PC-3 (cell line): ENCODE data around the gene LTBP1. TPM values are rescaled to one million over a fixed set of nuclear protein-coding genes. Genes with fewer than 3 reads are reported as not detected.
"Not testable (repeated sequence)": the region's sequence is repeated elsewhere in the genome, so short reads cannot be mapped to it uniquely, and the experiment has no call there.

Experiments used
- ATAC-seq: fragments of 200-7000 bp; cut with Tn5 transposase; 2 replicates; pipeline ENCODE4 v1.9.1; 2020; ENCODE audit warnings: mild to moderate bottlenecking, moderate library complexity
- BruUV-seq: library from RNA; stranded (reverse); fragments of 400-500 nt; replicated peaks from 2 replicates; lab custom pipeline; 2021; lab: Mats Ljungman, UMichigan
- CTCF ChIA-PET: fragments of 300-600 bp; sonication (Branson Sonifier 250); formaldehyde crosslinking; loops from one replicate; lab custom pipeline; 2022; ENCODE audit warnings: antibody characterized with exemption; lab: Charles Lee
- POLR2A ChIA-PET: fragments of 300-600 bp; sonication (Branson Sonifier 250); formaldehyde crosslinking; loops from one replicate; lab custom pipeline; 2022; ENCODE audit warnings: antibody characterized with exemption; ENCODE audit not compliant: unreplicated experiment; lab: Charles Lee
- DNase-seq: peaks from one replicate; pipeline ENCODE4 v3.0.0-alpha.2; 2015
- H2AFZ ChIP-seq: fragments of 300-600 bp; sonication (generic); 2 replicates; pipeline ENCODE4 v1.6.0; 2016; ENCODE audit warnings: antibody characterized with exemption, low read length
- H3F3A ChIP-seq: fragments of 300-600 bp; sonication (generic); one replicate; pipeline ENCODE4 v1.6.0; 2017; ENCODE audit warnings: antibody characterized with exemption, low read length, control low read depth, mild to moderate bottlenecking; ENCODE audit not compliant: unreplicated experiment
- H3K27ac ChIP-seq: fragments of 300-600 bp; sonication (generic); 2 replicates; pipeline ENCODE4 v1.5.1; 2016; ENCODE audit warnings: mild to moderate bottlenecking, low read length
- H3K27me3 ChIP-seq: fragments of 300-600 bp; sonication (generic); 2 replicates; pipeline ENCODE4 v1.6.1; 2016; ENCODE audit warnings: low read length, mixed read lengths
- H3K36me3 ChIP-seq: fragments of 300-600 bp; sonication (generic); 2 replicates; pipeline ENCODE4 v1.6.1; 2016; ENCODE audit warnings: low read depth, mixed run types, low read length, mixed read lengths
- H3K4me1 ChIP-seq: fragments of 300-600 bp; sonication (generic); 2 replicates; pipeline ENCODE4 v1.5.1; 2016; ENCODE audit warnings: low read length; ENCODE audit not compliant: insufficient read depth
- H3K4me2 ChIP-seq: fragments of 300-600 bp; sonication (generic); 2 replicates; pipeline ENCODE4 v1.6.0; 2016; ENCODE audit warnings: low read length
- H3K4me3 ChIP-seq: fragments of 300-600 bp; sonication (generic); 2 replicates; pipeline ENCODE4 v1.5.1; 2016; ENCODE audit warnings: mild to moderate bottlenecking, low read length, mixed read lengths
- H3K79me2 ChIP-seq: fragments of 300-600 bp; sonication (generic); 2 replicates; pipeline ENCODE4 v1.6.1; 2017; ENCODE audit warnings: low read length, mixed read lengths
- H3K9ac ChIP-seq: fragments of 300-600 bp; sonication (generic); 2 replicates; pipeline ENCODE4 v1.6.0; 2016; ENCODE audit warnings: mild to moderate bottlenecking, low read length
- H3K9me2 ChIP-seq: fragments of 300-600 bp; sonication (generic); replicated peaks from 2 replicates; pipeline ENCODE4 v1.6.1; 2016; ENCODE audit warnings: mixed run types, low read length, mixed read lengths
- H3K9me3 ChIP-seq: fragments of 300-600 bp; sonication (generic); 2 replicates; pipeline ENCODE4 v1.6.1; 2016; ENCODE audit warnings: low read length, mixed read lengths
- H4K20me1 ChIP-seq: fragments of 300-600 bp; sonication (generic); 2 replicates; pipeline ENCODE4 v1.6.1; 2016; ENCODE audit warnings: low read length, mixed read lengths
- CTCF ChIP-seq: fragments of 300-600 bp; sonication (generic); conservative IDR thresholded peaks from 2 replicates; pipeline ENCODE4 v1.5.1; 2017; ENCODE audit warnings: antibody characterized with exemption, low read depth, mild to moderate bottlenecking, low read length
- EZH2 ChIP-seq: fragments of 300-600 bp; sonication (generic); IDR thresholded peaks from one replicate; pipeline ENCODE4 v1.6.1; 2017; ENCODE audit warnings: antibody characterized with exemption, mild to moderate bottlenecking, low read length; ENCODE audit not compliant: unreplicated experiment
- EZH2phosphoT487 ChIP-seq: fragments of 300-600 bp; sonication (generic); IDR thresholded peaks from 2 replicates; pipeline ENCODE4 v1.6.1; 2018; ENCODE audit warnings: mild to moderate bottlenecking, antibody characterized with exemption, low read length, borderline replicate concordance
- intact Hi-C: fragments of 100-400 bp; cut with micrococcal nuclease; formaldehyde crosslinking; loops from 2 replicates; pipeline ENCODE4 v1.9.0; 2023
- total RNA-seq: library from RNA; depleted of rRNA; stranded (reverse); fragments of >200 nt; gene quantifications from 2 replicates; pipeline ENCODE4 v1.2.3, GENCODE V29; 2014

LTBP1 gene
- total RNA-seq, 1 experiment from 2014 or later, result 45.9 TPM

- no TSS peak for BruUV-seq
- TF ChIP-seq EZH2 (no peak), EZH2phosphoT487 (no peak), CTCF (no peak)
Measured at GRCh38 chr2:33230195-33230594, 283.4 kb downstream of the LTBP1 start.

GRCh38 chr2:33230842-33231241, 284.1 kb downstream of the LTBP1 start:
- intact Hi-C loops, result loop anchor here (1.0 kb wide), 2 partner anchors 39 to 97 kb away; no protein-coding TSS in a partner anchor
- no peaks in the 10 kb centered on the region for H3K27me3 ChIP-seq
- no peaks in the 10 kb centered on the region for H4K20me1 ChIP-seq
- peak overlapping the region; percentile 39 for H3K4me3 ChIP-seq
- peak overlapping the region; percentile 34 for H2AFZ ChIP-seq
- ChIA-PET CTCF (interaction anchor here (0.6 to 1.2 kb wide), 2 partner anchors 45 to 197 kb away, joined by 3 to 6 read pairs; no protein-coding TSS in a partner anchor), POLR2A (interaction anchor here (0.6 kb wide), 2 partner anchors 99 to 481 kb away, joined by 8 to 10 read pairs; no protein-coding TSS in a partner anchor)
- peaks cover 38% of the 10 kb centered on the region for H3K4me1 ChIP-seq
- peak overlapping the region; percentile 68 for H3K4me2 ChIP-seq
- H3F3A ChIP-seq, result no peaks in the 10 kb centered on the region
- peak overlapping the region; percentile 84 for H3K9ac ChIP-seq
- no peaks in the 10 kb centered on the region for H3K9me2 ChIP-seq
- peak; percentile 86 for ATAC-seq
- TF ChIP-seq EZH2phosphoT487, result no peak
- no peak for TF ChIP-seq CTCF
- no peak for TF ChIP-seq EZH2
- peak; percentile 86 for DNase-seq
- no TSS peak for BruUV-seq
- H3K79me2 ChIP-seq, result no peaks in the 10 kb centered on the region
- no peaks in the 10 kb centered on the region for H3K9me3 ChIP-seq
- no peaks in the 10 kb centered on the region for H3K36me3 ChIP-seq
- peak overlapping the region; percentile 93 for H3K27ac ChIP-seq

More at GRCh38 chr2:33230195-33230594, 283.4 kb downstream of the LTBP1 start:
- Histone ChIP-seq H3K4me2 (peak overlapping the region; percentile 68), H3K4me3 (peak overlapping the region; percentile 39), H2AFZ (no peak overlapping the region), H3K27me3 (no peaks in the 10 kb centered on the region), H3K27ac (peak overlapping the region; percentile 93), H3K9me2 (no peaks in the 10 kb centered on the region), H3K36me3 (no peaks in the 10 kb centered on the region), H3K79me2 (no peaks in the 10 kb centered on the region), H3K9me3 (no peaks in the 10 kb centered on the region), H3K4me1 (peaks cover 38% of the 10 kb centered on the region), H3K9ac (peak overlapping the region; percentile 84), H4K20me1 (no peaks in the 10 kb centered on the region), H3F3A (no peaks in the 10 kb centered on the region)
- no peak for DNase-seq
- ATAC-seq, result no peak
- POLR2A ChIA-PET, result interaction anchor here (0.6 kb wide), 2 partner anchors 98 to 481 kb away, joined by 8 to 10 read pairs; no protein-coding TSS in a partner anchor
- CTCF ChIA-PET, result interaction anchor here (0.6 to 1.2 kb wide), 2 partner anchors 45 to 197 kb away, joined by 3 to 6 read pairs; no protein-coding TSS in a partner anchor
- intact Hi-C loops, result loop anchor here (1.0 kb wide), 2 partner anchors 40 to 96 kb away; no protein-coding TSS in a partner anchor

GRCh38 chr2:33235559-33235958, 288.8 kb downstream of the LTBP1 start:
- H3K9me3 ChIP-seq, H2AFZ ChIP-seq, H3K4me3 ChIP-seq, POLR2A ChIA-PET, H3K4me2 ChIP-seq, BruUV-seq, H3F3A ChIP-seq, H3K9me2 ChIP-seq, DNase-seq, intact Hi-C loops, H3K36me3 ChIP-seq, H3K79me2 ChIP-seq, ATAC-seq, H3K27me3 ChIP-seq, CTCF ChIA-PET, H4K20me1 ChIP-seq: not testable (repeated sequence)
- Histone ChIP-seq H3K27ac (peak overlapping the region; percentile 98), H3K4me1 (peaks cover 54% of the 10 kb centered on the region), H3K9ac (peak overlapping the region; percentile 91)
